Measurements from ENCODE around the gene PNPLA6.

PNPLA6 gene

DNA sequence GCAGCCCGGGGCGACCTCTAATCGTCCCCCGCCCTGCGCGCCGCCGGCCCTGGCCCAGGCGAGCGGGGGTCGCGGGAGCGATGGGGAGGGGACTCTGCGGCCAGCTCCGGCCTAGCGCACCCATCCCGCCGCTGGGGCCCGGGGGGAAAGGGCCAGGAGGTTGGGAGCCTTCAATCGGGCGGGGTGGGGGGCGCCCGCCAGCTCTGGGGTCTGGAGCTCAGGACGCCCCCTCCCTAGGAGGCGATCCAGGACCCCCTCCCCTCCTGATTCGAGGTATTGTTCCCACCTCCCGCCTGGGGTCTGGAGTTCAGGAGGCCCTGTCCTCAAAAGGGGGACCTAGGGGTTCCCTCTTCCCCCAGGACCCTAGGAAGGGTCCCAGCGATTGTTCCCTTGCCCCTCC lies 19.2 kb upstream of the PNPLA6 start:
- Histone ChIP-seq H3K36me3 (ENCODE audit: insufficient read depth, low read length) (no peaks in the 10 kb centered on the region), H3K27me3 (ENCODE audit: insufficient read depth, low read length) (no peaks in the 10 kb centered on the region), H2AFZ (ENCODE audit: low read length, unreplicated experiment) (no peak overlapping the region), H3K79me2 (ENCODE audit: control insufficient read depth, insufficient read depth, low read length, unreplicated experiment) (no peaks in the 10 kb centered on the region), H3K27ac (ENCODE audit: low read depth, low read length) (no peak overlapping the region), H3K4me3 (ENCODE audit: low read depth, low read length) (peak overlapping the region; percentile 87), H3K4me1 (ENCODE audit: control insufficient read depth, insufficient read depth, low read length, unreplicated experiment) (peaks cover 5% of the 10 kb centered on the region)

- Histone ChIP-seq H2AFZ (ENCODE audit: low read length, unreplicated experiment) (no peak overlapping the region), H3K27ac (ENCODE audit: low read depth, low read length) (no peak overlapping the region), H3K4me3 (ENCODE audit: low read depth, low read length) (peak overlapping the region; percentile 87)
These were observed 18.6 kb upstream of the PNPLA6 start for GRCh38 chr19:7516878-7517277.

GRCh38 chr19:7519361-7520130 lies 16.0 kb upstream of the PNPLA6 start:
- peaks cover 5% of the 10 kb centered on the region for H3K4me1 ChIP-seq (ENCODE audit: control insufficient read depth, insufficient read depth, low read length, unreplicated experiment)
- H3K27ac ChIP-seq (ENCODE audit: low read depth, low read length): no peak overlapping the region
- H2AFZ ChIP-seq (ENCODE audit: low read length, unreplicated experiment): no peak overlapping the region
- H3K27me3 ChIP-seq (ENCODE audit: insufficient read depth, low read length): no peaks in the 10 kb centered on the region
- no peaks in the 10 kb centered on the region for H3K36me3 ChIP-seq (ENCODE audit: insufficient read depth, low read length)
- no peak overlapping the region for H3K4me3 ChIP-seq (ENCODE audit: low read depth, low read length)
- peaks cover 11% of the 10 kb centered on the region for H3K79me2 ChIP-seq (ENCODE audit: control insufficient read depth, insufficient read depth, low read length, unreplicated experiment)

More at GRCh38 chr19:7516878-7517277, 18.6 kb upstream of the PNPLA6 start:
- Histone ChIP-seq H3K4me1 (ENCODE audit: control insufficient read depth, insufficient read depth, low read length, unreplicated experiment) (peaks cover 5% of the 10 kb centered on the region), H3K36me3 (ENCODE audit: insufficient read depth, low read length) (no peaks in the 10 kb centered on the region), H3K27me3 (ENCODE audit: insufficient read depth, low read length) (no peaks in the 10 kb centered on the region), H3K79me2 (ENCODE audit: control insufficient read depth, insufficient read depth, low read length, unreplicated experiment) (no peaks in the 10 kb centered on the region)

DNA sequence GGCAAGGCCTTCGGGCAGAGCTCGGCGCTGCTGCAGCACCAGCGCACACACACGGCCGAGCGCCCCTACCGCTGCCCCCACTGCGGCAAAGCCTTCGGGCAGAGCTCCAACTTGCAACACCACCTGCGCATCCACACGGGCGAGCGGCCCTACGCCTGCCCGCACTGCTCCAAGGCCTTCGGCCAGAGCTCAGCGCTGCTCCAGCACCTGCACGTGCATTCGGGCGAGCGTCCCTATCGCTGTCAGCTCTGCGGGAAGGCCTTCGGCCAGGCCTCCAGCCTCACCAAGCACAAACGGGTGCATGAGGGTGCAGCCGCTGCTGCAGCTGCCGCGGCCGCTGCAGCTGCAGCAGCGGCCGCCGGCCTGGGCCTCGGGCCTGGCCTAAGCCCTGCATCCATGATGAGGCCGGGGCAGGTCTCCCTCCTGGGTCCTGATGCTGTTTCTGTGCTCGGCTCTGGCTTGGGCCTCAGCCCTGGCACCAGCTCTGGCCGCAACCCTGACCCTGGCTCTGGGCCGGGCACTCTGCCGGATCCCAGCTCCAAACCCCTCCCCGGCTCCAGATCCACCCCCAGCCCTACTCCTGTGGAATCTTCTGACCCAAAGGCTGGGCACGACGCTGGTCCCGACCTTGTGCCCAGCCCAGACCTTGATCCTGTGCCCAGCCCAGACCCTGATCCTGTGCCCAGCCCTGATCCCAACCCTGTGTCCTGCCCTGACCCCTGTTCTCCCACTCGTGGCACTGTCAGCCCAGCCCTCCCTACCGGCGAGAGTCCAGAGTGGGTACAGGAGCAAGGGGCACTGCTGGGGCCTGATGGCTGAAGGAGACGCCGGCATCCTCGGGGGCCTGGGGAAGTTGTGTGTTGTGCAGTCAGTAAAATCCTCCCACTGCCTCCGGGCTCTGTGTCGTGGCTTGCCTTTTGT lies 15.1 kb upstream of the PNPLA6 start:
- peaks cover 5% of the 10 kb centered on the region for H3K4me1 ChIP-seq (ENCODE audit: control insufficient read depth, insufficient read depth, low read length, unreplicated experiment)
- peaks cover 11% of the 10 kb centered on the region for H3K79me2 ChIP-seq (ENCODE audit: control insufficient read depth, insufficient read depth, low read length, unreplicated experiment)
- H3K4me3 ChIP-seq (ENCODE audit: low read depth, low read length): no peak overlapping the region
- no peaks in the 10 kb centered on the region for H3K36me3 ChIP-seq (ENCODE audit: insufficient read depth, low read length)
- no peak overlapping the region for H2AFZ ChIP-seq (ENCODE audit: low read length, unreplicated experiment)
- H3K27ac ChIP-seq (ENCODE audit: low read depth, low read length): no peak overlapping the region
- H3K27me3 ChIP-seq (ENCODE audit: insufficient read depth, low read length): no peaks in the 10 kb centered on the region

DNA sequence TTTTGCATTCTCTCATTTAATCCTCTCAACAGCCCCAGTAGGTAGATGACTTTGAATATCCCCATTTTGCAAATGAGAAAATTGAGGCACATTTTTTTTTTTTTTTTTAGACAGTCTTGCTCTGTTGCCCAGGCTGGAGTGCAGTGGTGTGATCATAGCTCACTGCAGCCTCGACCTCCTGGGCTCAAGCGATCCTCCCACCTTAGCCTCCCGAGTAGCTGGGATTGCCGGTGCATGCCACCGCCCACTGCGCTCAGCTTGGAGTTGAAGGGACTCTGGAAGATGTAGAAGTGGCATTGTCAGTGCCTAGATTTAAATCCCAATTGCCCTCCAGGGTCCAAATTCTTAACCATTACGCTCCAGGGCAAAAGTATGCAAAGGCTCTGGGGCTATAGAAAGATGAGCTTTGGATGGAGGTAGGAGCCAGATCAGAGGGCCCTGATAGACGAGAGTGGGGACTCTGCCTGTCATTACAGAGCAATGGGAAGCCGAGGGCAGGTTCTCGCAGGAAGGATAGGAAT lies 13.9 kb upstream of the PNPLA6 start:
- Histone ChIP-seq H3K27me3 (ENCODE audit: insufficient read depth, low read length) (no peaks in the 10 kb centered on the region), H3K36me3 (ENCODE audit: insufficient read depth, low read length) (no peaks in the 10 kb centered on the region), H3K79me2 (ENCODE audit: control insufficient read depth, insufficient read depth, low read length, unreplicated experiment) (peaks cover 11% of the 10 kb centered on the region), H2AFZ (ENCODE audit: low read length, unreplicated experiment) (no peak overlapping the region), H3K4me3 (ENCODE audit: low read depth, low read length) (peak overlapping the region; percentile 96), H3K4me1 (ENCODE audit: control insufficient read depth, insufficient read depth, low read length, unreplicated experiment) (peaks cover 3% of the 10 kb centered on the region), H3K27ac (ENCODE audit: low read depth, low read length) (no peak overlapping the region)

GRCh38 chr19:7522072-7522922 lies 13.2 kb upstream of the PNPLA6 start, which contains the start of gene MCOLN1:
TSS of gene MCOLN1 (plus strand) at chr19:7522624. CDS start at chr19:7522751, 127 bp downstream.
- Histone ChIP-seq H3K27ac (ENCODE audit: low read depth, low read length) (no peak within 1 kb of the TSS; the same call in 1 of the 2 replicates), H3K27me3 (ENCODE audit: insufficient read depth, low read length) (no peaks in the 10 kb centered on the region), H3K79me2 (ENCODE audit: control insufficient read depth, insufficient read depth, low read length, unreplicated experiment) (peaks cover 11% of the 10 kb centered on the region), H3K4me3 (ENCODE audit: low read depth, low read length) (peak within 1 kb of the TSS; percentile 96), H3K4me1 (ENCODE audit: control insufficient read depth, insufficient read depth, low read length, unreplicated experiment) (no peaks in the 10 kb centered on the region), H3K36me3 (ENCODE audit: insufficient read depth, low read length) (no peaks in the 10 kb centered on the region), H2AFZ (ENCODE audit: low read length, unreplicated experiment) (peak within 1 kb of the TSS; percentile 85)

- H3K27me3 ChIP-seq (ENCODE audit: insufficient read depth, low read length): no peaks in the 10 kb centered on the region
- peaks cover 11% of the 10 kb centered on the region for H3K79me2 ChIP-seq (ENCODE audit: control insufficient read depth, insufficient read depth, low read length, unreplicated experiment)
- H3K36me3 ChIP-seq (ENCODE audit: insufficient read depth, low read length): no peaks in the 10 kb centered on the region
- H2AFZ ChIP-seq (ENCODE audit: low read length, unreplicated experiment): peak overlapping the region; percentile 85
- peak overlapping the region; percentile 96 for H3K4me3 ChIP-seq (ENCODE audit: low read depth, low read length)
- no peaks in the 10 kb centered on the region for H3K4me1 ChIP-seq (ENCODE audit: control insufficient read depth, insufficient read depth, low read length, unreplicated experiment)
- no peak overlapping the region; the same call in 1 of the 2 replicates for H3K27ac ChIP-seq (ENCODE audit: low read depth, low read length)
These were observed 12.4 kb upstream of the PNPLA6 start for GRCh38 chr19:7522923-7523667.

DNA sequence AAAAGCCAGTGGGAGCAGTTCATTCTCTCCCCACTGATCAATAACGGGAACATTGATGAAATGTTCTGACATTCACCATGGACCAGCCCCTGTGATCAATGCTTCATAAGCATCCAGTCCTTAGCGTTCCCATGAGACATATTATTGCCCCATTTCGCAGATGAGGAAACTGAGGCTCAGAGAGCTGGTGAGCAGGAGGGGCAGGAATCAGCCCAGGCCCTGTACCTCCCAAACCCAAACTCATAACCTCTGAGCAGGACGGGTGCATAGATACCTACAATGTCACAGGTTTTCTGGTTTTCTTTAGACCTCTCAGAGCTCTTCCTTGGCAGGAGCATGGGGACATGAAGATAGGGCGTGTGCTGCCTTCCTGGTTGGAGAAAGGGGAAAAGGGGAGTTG lies 11.0 kb upstream of the PNPLA6 start:
- Histone ChIP-seq H3K27ac (ENCODE audit: low read depth, low read length) (no peak overlapping the region), H3K79me2 (ENCODE audit: control insufficient read depth, insufficient read depth, low read length, unreplicated experiment) (peaks cover 11% of the 10 kb centered on the region), H3K4me1 (ENCODE audit: control insufficient read depth, insufficient read depth, low read length, unreplicated experiment) (no peaks in the 10 kb centered on the region), H3K27me3 (ENCODE audit: insufficient read depth, low read length) (no peaks in the 10 kb centered on the region), H2AFZ (ENCODE audit: low read length, unreplicated experiment) (no peak overlapping the region), H3K4me3 (ENCODE audit: low read depth, low read length) (no peak overlapping the region), H3K36me3 (ENCODE audit: insufficient read depth, low read length) (no peaks in the 10 kb centered on the region)

DNA sequence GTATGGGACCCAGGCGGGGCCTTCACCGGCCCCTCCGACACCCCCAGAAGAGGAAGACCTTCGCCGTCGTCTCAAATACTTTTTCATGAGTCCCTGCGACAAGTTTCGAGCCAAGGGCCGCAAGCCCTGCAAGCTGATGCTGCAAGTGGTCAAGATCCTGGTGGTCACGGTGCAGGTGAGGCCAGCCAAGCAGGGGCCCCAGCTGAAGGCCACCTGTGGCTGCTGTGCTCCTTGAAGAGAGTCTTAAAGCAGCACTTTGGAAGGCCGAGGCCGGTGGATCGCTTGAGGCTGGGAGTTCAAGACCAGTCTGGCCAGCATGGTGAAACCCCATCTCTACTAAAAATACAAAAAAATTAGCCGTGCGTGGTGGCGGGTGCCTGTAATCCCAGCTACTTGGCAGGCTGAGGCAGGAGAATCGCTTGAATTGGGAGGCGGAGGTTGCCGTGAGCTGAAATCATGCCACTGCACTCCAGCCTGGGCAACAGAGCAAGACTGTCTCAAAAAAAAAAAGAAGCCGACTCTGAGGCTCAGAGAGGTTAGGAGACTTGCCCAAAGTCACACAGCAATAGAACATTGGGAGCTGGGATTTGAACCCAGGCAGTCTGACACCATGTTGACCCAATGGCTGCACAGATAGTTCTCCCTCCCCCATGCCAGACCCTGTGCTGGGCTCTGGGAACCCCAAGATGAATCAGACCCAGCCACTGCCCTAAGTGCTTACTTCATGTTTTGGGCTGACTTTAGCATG lies 10.4 kb upstream of the PNPLA6 start:
- Histone ChIP-seq H2AFZ (ENCODE audit: low read length, unreplicated experiment) (no peak overlapping the region), H3K4me3 (ENCODE audit: low read depth, low read length) (no peak overlapping the region), H3K79me2 (ENCODE audit: control insufficient read depth, insufficient read depth, low read length, unreplicated experiment) (peaks cover 11% of the 10 kb centered on the region), H3K36me3 (ENCODE audit: insufficient read depth, low read length) (no peaks in the 10 kb centered on the region), H3K27me3 (ENCODE audit: insufficient read depth, low read length) (no peaks in the 10 kb centered on the region), H3K4me1 (ENCODE audit: control insufficient read depth, insufficient read depth, low read length, unreplicated experiment) (no peaks in the 10 kb centered on the region), H3K27ac (ENCODE audit: low read depth, low read length) (no peak overlapping the region)

Data from ACC112 (cell line).